Stomach (tissue), 9 donors: Measurements from ENCODE around the gene TMOD2. TPM values are rescaled to one million over a fixed set of nuclear protein-coding genes. Genes with fewer than 3 reads are reported as not detected.
A peak's percentile ranks its signal among the peaks of the same experiment; 100 is the strongest.

ENCODE experiments used
- DNase-seq, 2 donors: peaks; one replicate each; pipeline versions ENCODE4 v3.0.0 to v3.0.0-alpha.2; 2013 to 2019
- H3K27ac ChIP-seq, 5 donors: fragments of 200-600 bp in 4 of 5; sonication (generic) in 4 of 5; one replicate each; pipeline ENCODE4 v1.5.1; 2013 to 2019; ENCODE audit warnings: mild to moderate bottlenecking in 1 of 5, moderate library complexity in 1 of 5
- H3K27me3 ChIP-seq, 3 donors: fragments of 200-600 bp; sonication (generic); one replicate each; pipeline ENCODE4 v1.5.1; 2017 to 2019; ENCODE audit warnings: mixed run types in 1 of 3
- H3K36me3 ChIP-seq, 4 donors: fragments of 200-600 bp; sonication (generic); 1 replicate in 3 of 4; 2 replicates in 1 of 4; pipeline ENCODE4 v1.5.1; 2016 to 2019
- H3K4me1 ChIP-seq, 4 donors: fragments of 200-600 bp; sonication (generic); one replicate each; pipeline ENCODE4 v1.5.1; 2016 to 2019
- H3K4me3 ChIP-seq, 4 donors: fragments of 200-600 bp; sonication (generic) in 3 of 4; one replicate each; pipeline ENCODE4 v1.5.1; 2016 to 2019; ENCODE audit warnings: mild to moderate bottlenecking in 1 of 4
- H3K9me3 ChIP-seq, 4 donors: fragments of 200-600 bp; sonication (generic); one replicate each; pipeline ENCODE4 v1.5.1; 2016 to 2019
- EP300 ChIP-seq: sonication (generic); formaldehyde crosslinking; IDR thresholded peaks from one replicate; pipeline ENCODE4 v1.6.1; 2017; ENCODE audit warnings: antibody characterized with exemption
- POLR2A ChIP-seq, 4 donors: fragments of 450-650 bp; IDR thresholded peaks; one replicate each; pipeline ENCODE4 v1.6.1; 2016; ENCODE audit warnings: antibody characterized with exemption in 4 of 4, control low read depth in 2 of 4, mild to moderate bottlenecking in 1 of 4, moderate library complexity in 1 of 4
- POLR2AphosphoS5 ChIP-seq, 3 donors: sonication (generic); formaldehyde crosslinking; IDR thresholded peaks; one replicate each; pipeline ENCODE4 v1.6.1; 2016; ENCODE audit warnings: antibody characterized with exemption in 3 of 3
- WGBS, 5 donors: extraction: QIAGEN DNeasy Blood & Tissue Kit in 3 of 5; methylation state at CpG; one replicate each; pipeline versions ENCODE4 v1.1.5 to v1.1.7; 2013 to 2018; 5-methylcytosine and 5-hydroxymethylcytosine counted together
- intact Hi-C: fragments of 100-400 bp; cut with DNase I; formaldehyde crosslinking; loops from one replicate; pipeline ENCODE4 v1.15.1; 2023; ENCODE audit warnings: low total_unique reads
- polyA plus RNA-seq, 3 donors: library from polyadenylated mRNA; stranded (reverse); fragments of 200-250 nt; gene quantifications; one replicate each; pipeline ENCODE4 v1.2.3, GENCODE V29; 2013
- total RNA-seq, 5 donors: library from RNA; depleted of rRNA; stranded (reverse); fragments of >200 nt; gene quantifications; one replicate each; pipeline versions ENCODE4 v1.1.0 to v1.2.3, GENCODE V29; 2014 to 2016
- TF ChIP-seq, protein P1 (sequence below), 7 experiments: fragments of 450-650 bp in 4 of 7; fragments of 200-600 bp in 3 of 7; sonication (generic) in 3 of 7; IDR thresholded peaks; one replicate each; pipeline ENCODE4 v1.5.1; 2016 to 2019; ENCODE audit warnings: antibody characterized with exemption in 7 of 7, control low read depth in 2 of 7, mild to moderate bottlenecking in 1 of 7
- donor health status: healthy with polysubstance abuse.
- donor health status: Bipolar disorder and iron deficiency.
- donor health status: healthy.

Gene TMOD2
- total and polyA plus RNA-seq, 8 donors, result 0.87 to 19.3 (median 3.1) TPM

DNA sequence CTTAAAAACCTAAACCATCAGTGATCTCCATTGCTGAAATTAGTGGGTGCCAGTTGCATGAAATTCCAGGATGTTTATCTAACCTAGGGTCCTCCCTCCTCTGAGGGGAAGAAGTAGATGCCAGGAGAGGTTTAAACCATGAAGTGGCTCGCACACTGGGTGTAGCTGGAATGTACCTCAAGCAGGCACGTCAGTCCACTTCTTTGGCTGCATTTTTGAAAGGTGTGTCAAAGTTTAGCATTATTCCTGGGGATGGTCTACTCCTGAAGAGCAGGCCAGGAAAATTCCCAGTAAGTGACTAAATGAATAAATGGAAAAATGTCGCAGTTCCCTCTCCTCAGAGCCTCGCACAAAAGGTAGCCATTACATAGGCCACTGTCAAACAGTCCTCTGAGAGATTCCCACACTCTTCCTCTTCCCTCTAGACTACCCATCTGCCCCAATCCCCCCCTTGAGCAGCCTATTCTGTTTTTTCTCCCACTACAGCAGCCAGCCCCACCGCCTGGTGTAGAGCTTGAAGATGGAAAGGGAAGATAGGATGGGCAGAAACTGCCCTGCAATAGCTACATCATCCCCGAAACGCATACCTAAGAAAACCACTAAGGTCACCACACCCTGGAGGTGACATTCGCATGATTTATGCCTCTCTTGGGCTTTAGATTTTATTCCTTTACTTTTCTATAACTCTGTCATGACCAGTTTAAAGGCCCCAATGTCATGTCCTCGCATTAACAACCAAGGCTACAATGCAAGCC, 77.4 kb downstream of the TMOD2 start:
- 77 to 85% (median 82%) methylated on average over 9 of the region's 9 CpGs for WGBS, 5 donors
- Histone ChIP-seq H3K27ac (peak overlapping the region in 4 of 5 donors; percentile 94 to 99 (median 96)), H3K4me3 (peak overlapping the region in 2 of 4 donors; percentile 76 to 90), H3K4me1 (peaks cover 21 to 37% (median 29%) of the 10 kb centered on the region in 4 donors), H3K27me3 (no peaks in the 10 kb centered on the region), H3K9me3 (no peaks in the 10 kb centered on the region), H3K36me3 (no peaks in the 10 kb centered on the region)
- DNase-seq, result peak in 1 of 2 donors; percentile 21
- intact Hi-C loops, result no loop called here
- TF ChIP-seq POLR2A (IDR thresholded peaks at IDR 0.05), result no peak
- TF ChIP-seq POLR2AphosphoS5 (IDR thresholded peaks at IDR 0.05), result no peak
- TF ChIP-seq, protein P1, sequence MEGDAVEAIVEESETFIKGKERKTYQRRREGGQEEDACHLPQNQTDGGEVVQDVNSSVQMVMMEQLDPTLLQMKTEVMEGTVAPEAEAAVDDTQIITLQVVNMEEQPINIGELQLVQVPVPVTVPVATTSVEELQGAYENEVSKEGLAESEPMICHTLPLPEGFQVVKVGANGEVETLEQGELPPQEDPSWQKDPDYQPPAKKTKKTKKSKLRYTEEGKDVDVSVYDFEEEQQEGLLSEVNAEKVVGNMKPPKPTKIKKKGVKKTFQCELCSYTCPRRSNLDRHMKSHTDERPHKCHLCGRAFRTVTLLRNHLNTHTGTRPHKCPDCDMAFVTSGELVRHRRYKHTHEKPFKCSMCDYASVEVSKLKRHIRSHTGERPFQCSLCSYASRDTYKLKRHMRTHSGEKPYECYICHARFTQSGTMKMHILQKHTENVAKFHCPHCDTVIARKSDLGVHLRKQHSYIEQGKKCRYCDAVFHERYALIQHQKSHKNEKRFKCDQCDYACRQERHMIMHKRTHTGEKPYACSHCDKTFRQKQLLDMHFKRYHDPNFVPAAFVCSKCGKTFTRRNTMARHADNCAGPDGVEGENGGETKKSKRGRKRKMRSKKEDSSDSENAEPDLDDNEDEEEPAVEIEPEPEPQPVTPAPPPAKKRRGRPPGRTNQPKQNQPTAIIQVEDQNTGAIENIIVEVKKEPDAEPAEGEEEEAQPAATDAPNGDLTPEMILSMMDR (IDR thresholded peaks at IDR 0.05), result no peak
- TF ChIP-seq EP300, result no peak

DNA sequence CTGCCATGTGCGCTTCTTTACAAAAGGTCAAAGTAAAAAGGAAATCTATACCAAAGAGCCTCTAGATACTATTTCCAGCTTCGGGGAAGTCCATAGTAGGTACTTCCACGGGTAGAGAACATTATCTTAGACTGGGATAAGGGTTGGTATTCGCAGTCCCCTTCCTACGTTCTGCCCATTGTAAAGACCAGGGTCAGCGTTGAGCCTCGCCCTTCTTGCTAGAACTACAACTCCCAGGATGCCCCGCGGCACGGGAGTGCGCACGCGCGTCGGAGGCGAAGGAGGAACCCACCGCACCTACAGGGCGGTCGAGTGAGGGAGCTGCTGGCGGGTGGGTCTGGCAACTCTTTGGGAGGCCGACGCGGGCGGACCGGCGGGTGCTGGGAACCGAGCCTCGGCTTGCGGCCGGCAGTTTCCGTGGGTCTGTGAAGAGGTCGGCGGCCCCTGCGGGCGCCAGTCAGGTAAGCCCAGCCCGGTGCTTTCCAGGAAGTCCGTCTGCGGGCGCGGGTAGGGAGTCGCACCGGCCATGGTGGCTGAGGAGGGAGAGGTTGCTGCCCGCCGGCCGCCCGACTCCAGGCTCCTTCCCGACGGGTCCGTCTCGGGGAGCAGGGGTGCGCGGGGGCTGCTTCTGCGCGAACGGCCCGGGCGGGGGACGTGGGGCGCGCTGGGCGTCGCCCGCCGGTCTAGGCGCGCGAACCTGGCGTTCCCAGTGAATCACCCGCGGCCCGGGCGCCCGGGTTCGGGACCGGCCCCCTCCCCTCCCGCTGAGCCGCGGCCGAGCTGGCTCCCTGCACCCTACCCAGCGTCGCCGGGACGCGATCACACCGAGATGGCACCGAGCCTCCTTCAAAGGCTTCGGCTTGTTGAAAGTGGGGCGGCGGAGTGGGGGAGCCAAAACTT, 78.2 kb downstream of the TMOD2 start, which contains the start of gene TMOD3:
Gene TMOD3, plus strand, starts transcription at position 278 of the 900 bp plus-strand sequence. CDS start 33,232 bp downstream, outside the sequence.
- intact Hi-C loops, result no loop called here

DNA sequence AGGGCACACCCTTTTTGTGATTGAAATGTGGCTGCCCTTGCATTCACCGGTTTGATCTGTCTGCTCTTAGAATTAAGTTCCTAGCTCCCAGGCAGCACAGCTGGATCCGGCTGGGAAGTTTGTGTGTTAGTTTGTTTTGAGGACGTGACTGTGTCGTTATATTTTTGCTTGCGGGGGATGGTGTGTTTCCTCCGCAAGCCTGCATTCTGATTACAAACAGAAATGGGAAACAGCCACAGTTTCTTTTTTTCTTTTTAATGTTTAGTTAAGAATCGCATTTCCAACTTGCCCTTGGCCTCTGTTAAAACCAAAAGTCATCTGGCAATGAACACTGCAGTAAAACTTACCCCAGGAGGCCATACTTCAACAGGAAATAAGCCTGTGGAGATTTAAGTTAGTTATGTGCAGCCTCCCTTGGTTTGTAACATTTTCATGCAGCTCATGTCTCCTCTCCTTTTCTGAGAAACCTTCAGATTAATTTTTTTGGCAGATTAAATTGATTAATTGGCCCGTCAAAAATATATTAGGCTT, 78.9 kb downstream of the TMOD2 start:
- Histone ChIP-seq H3K4me1 (peaks cover 21 to 52% (median 40%) of the 10 kb centered on the region in 4 donors), H3K9me3 (no peaks in the 10 kb centered on the region), H3K27ac (peak overlapping the region; percentile 94 to 99 (median 96)), H3K27me3 (no peaks in the 10 kb centered on the region), H3K4me3 (peak overlapping the region; percentile 76 to 98 (median 92)), H3K36me3 (no peaks in the 10 kb centered on the region)
- peak; percentile 50 to 78 for DNase-seq
- intact Hi-C loops, result no loop called here
- WGBS, 5 donors, result 0 to 1% (median 0%) methylated on average over 8 of the region's 8 CpGs
- TF ChIP-seq POLR2AphosphoS5 (IDR thresholded peaks at IDR 0.05), result no peak
- TF ChIP-seq, protein P1 (IDR thresholded peaks at IDR 0.05), result no peak
- TF ChIP-seq POLR2A (IDR thresholded peaks at IDR 0.05), result no peak
- no peak for TF ChIP-seq EP300

More for the DNA sequence above, 78.2 kb downstream of the TMOD2 start, which contains the start of gene TMOD3:
- TF ChIP-seq EP300, result no peak
- peak; percentile 89 to 99 (median 98) for TF ChIP-seq POLR2AphosphoS5 (IDR thresholded peaks at IDR 0.05)
- TF ChIP-seq, protein P1 (IDR thresholded peaks at IDR 0.05), result peak in 1 of 7 experiments; percentile 8
- peak in 2 of 4 donors; percentile 71 to 75 for TF ChIP-seq POLR2A (IDR thresholded peaks at IDR 0.05)
- no peaks in the 10 kb centered on the region for H3K9me3 ChIP-seq
- H3K27me3 ChIP-seq, result no peaks in the 10 kb centered on the region
- peak within 1 kb of the TSS; percentile 94 to 99 (median 96) for H3K27ac ChIP-seq
- no peaks in the 10 kb centered on the region for H3K36me3 ChIP-seq
- DNase-seq, result peak; percentile 94 to 97
- peak within 1 kb of the TSS; percentile 76 to 98 (median 92) for H3K4me3 ChIP-seq
- peaks cover 21 to 45% (median 33%) of the 10 kb centered on the region in 4 donors for H3K4me1 ChIP-seq
- 1 to 5% (median 2%) methylated on average over 28 to 89 of the region's 89 CpGs for WGBS, 5 donors

DNA sequence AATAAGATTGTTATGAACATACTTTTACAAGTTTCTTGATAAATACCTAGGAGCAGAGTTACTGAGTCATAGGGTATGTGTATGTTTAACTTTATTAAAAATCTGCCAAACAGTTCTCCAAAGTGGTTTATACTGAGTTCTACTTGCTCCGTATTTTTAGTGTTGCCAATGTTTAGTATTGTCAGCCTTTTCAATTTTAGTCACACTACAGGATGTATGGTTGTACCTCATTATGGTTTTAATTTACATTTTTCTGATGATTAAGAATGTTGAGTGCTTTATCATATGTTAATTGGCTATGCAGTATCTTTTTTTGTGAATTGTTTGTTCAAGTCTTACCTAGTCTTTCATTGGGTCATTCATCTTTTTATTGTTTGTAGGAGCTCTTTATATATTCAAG, 82.4 kb downstream of the TMOD2 start:
- WGBS, 5 donors, result 47 to 69% (median 64%) methylated on average over 1 of the region's 1 CpG
- no peak for DNase-seq
- Histone ChIP-seq H3K4me1 (peaks cover 47 to 85% (median 61%) of the 10 kb centered on the region in 4 donors), H3K36me3 (no peaks in the 10 kb centered on the region), H3K27ac (no peak overlapping the region), H3K9me3 (no peaks in the 10 kb centered on the region), H3K27me3 (no peaks in the 10 kb centered on the region), H3K4me3 (no peak overlapping the region)
- intact Hi-C loops, result no loop called here
- TF ChIP-seq, protein P1 (IDR thresholded peaks at IDR 0.05), result no peak
- no peak for TF ChIP-seq POLR2A (IDR thresholded peaks at IDR 0.05)
- no peak for TF ChIP-seq POLR2AphosphoS5 (IDR thresholded peaks at IDR 0.05)
- TF ChIP-seq EP300, result no peak
